IPS-18a (cell line): ENCODE results near the gene CHRNA7.
"Not testable (repeated sequence)": the region's sequence is repeated elsewhere in the genome, so short reads cannot be mapped to it uniquely, and the experiment has no call there.

Experiments used
- H3K27ac ChIP-seq: one replicate; pipeline ENCODE4 v1.5.1; 2013; ENCODE audit warnings: low read length
- H3K27me3 ChIP-seq: one replicate; pipeline ENCODE4 v1.6.1; 2013; ENCODE audit warnings: mild to moderate bottlenecking, low read length; ENCODE audit not compliant: control insufficient read depth, insufficient read depth
- H3K36me3 ChIP-seq: one replicate; pipeline ENCODE4 v1.6.1; 2013; ENCODE audit warnings: low read depth, low read length; ENCODE audit not compliant: control insufficient read depth
- H3K4me1 ChIP-seq: one replicate; pipeline ENCODE4 v1.6.1; 2013; ENCODE audit warnings: low read depth, low read length; ENCODE audit not compliant: control insufficient read depth
- H3K4me3 ChIP-seq: one replicate; pipeline ENCODE4 v1.5.1; 2013; ENCODE audit warnings: low read length
- H3K9ac ChIP-seq: one replicate; pipeline ENCODE4 v1.6.1; 2013; ENCODE audit warnings: mild to moderate bottlenecking, low read length, moderate library complexity
- H3K9me3 ChIP-seq: one replicate; pipeline ENCODE4 v1.6.1; 2013; ENCODE audit warnings: low read depth, low read length; ENCODE audit not compliant: control insufficient read depth

Gene CHRNA7

DNA sequence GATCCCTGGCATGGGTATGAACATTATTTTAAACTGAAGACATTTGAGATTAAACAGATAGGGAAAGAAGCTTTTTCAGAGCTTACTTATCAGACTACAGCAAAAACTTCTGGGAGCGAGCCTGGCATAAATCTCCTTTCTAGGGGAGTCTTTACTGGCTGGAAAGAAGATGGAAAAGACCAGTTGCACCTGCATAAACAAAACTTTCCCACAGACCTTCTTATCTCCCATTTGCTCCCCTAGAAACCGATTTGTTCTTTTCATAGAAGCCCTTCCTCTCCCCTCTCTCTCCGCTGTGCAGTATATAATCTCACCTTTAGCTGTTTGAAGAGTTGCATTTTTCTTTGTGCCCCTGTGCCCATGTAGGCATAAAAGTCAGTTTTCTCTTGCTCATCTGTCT lies 93.2 kb downstream of the CHRNA7 start:
- H3K4me3 ChIP-seq: no peak overlapping the region
- H3K9ac ChIP-seq: no peak overlapping the region
- H3K4me1 ChIP-seq: no peaks in the 10 kb centered on the region
- no peaks in the 10 kb centered on the region for H3K27me3 ChIP-seq
- H3K9me3 ChIP-seq: no peaks in the 10 kb centered on the region
- H3K27ac ChIP-seq: no peak overlapping the region
- no peaks in the 10 kb centered on the region for H3K36me3 ChIP-seq

DNA sequence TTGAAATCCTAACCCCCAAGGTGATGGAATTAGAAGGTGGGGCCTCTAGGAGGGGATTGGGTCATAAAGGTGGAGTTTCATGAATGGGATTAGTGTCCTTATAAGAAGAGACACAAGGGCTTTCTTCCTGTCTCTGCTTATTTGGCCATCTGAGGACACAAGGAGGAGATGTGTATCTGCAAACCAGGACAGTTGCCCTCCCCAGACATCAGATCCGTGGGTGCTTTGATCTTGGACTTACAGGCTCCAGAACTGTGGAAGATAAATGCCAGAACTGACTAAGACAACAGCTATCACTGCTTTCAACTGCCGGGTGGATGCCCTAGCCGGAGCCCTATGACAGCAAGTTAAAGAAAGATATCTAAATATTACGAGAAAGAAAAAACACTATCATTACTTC lies 94.4 kb downstream of the CHRNA7 start:
- Histone ChIP-seq H3K27ac (no peak overlapping the region), H3K9ac (no peak overlapping the region), H3K4me1 (no peaks in the 10 kb centered on the region), H3K27me3 (no peaks in the 10 kb centered on the region), H3K9me3 (no peaks in the 10 kb centered on the region), H3K4me3 (no peak overlapping the region), H3K36me3 (no peaks in the 10 kb centered on the region)

DNA sequence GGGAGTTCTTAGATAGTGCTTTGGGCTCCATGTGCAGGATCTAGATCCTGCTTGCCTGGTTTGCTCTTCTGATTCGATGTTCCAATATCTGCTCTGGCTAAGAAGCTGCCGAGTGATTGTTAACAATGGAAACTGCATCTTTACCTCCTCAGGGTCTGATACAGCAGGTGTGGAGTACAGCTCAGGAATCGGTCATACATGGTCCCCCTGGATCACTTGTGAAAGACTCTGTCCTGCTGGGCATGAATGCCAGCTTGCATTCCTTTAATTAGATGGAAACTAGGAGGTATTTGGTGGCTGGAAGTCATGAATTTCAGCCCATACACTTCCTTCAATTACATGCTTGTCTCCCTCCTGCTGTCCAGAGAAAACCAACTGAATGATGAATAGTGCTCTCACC lies 95.3 kb downstream of the CHRNA7 start:
- no peak overlapping the region for H3K9ac ChIP-seq
- no peaks in the 10 kb centered on the region for H3K4me1 ChIP-seq
- H3K27ac ChIP-seq: no peak overlapping the region
- H3K9me3 ChIP-seq: no peaks in the 10 kb centered on the region
- no peak overlapping the region for H3K4me3 ChIP-seq
- H3K27me3 ChIP-seq: no peaks in the 10 kb centered on the region
- H3K36me3 ChIP-seq: no peaks in the 10 kb centered on the region

DNA sequence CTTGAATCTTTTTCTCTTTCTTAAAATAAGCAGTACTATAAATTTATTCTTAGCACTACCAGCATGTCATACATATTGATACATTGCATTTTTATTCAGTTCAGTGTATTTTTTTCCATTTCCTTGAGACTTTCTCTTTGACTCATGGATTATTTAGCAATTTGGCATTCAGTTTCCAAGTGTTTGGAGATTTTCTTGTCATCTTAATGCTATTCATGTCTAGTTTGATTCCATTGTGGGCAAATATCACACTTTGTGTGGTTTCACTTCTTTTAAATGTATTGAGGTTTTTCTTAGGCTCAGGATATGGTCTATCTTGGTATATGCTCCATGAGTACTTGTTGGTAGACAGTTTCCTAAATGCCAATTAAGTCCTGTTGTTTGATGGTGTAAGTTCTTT lies 99.5 kb downstream of the CHRNA7 start:
- no peak overlapping the region for H3K27ac ChIP-seq
- H3K4me1 ChIP-seq: no peaks in the 10 kb centered on the region
- no peaks in the 10 kb centered on the region for H3K36me3 ChIP-seq
- H3K9me3 ChIP-seq: no peaks in the 10 kb centered on the region
- H3K9ac ChIP-seq: no peak overlapping the region
- H3K4me3 ChIP-seq: no peak overlapping the region
- H3K27me3 ChIP-seq: no peaks in the 10 kb centered on the region

DNA sequence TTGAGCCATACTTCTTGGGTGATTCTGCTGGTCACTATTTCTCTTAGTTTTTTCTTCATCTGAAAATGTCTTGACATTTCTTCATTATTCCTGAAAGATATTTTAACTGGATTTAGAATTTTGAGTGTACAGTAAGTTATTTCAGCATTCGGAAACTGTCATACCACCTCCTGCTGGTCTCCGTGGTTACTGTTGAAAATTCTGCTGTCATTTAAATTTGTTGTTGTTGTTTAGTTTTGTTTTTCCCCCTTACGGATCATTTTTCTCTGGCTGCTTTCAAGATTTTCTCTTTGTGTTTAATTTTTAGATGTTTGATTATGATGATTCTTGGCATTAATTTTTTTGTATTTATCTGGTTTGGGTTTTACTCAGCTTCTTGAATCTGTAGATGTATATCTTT lies 100.5 kb downstream of the CHRNA7 start:
- no peak overlapping the region for H3K4me3 ChIP-seq
- no peaks in the 10 kb centered on the region for H3K27me3 ChIP-seq
- no peaks in the 10 kb centered on the region for H3K4me1 ChIP-seq
- H3K9me3 ChIP-seq: no peaks in the 10 kb centered on the region
- H3K27ac ChIP-seq: no peak overlapping the region
- no peaks in the 10 kb centered on the region for H3K36me3 ChIP-seq
- H3K9ac ChIP-seq: no peak overlapping the region

DNA sequence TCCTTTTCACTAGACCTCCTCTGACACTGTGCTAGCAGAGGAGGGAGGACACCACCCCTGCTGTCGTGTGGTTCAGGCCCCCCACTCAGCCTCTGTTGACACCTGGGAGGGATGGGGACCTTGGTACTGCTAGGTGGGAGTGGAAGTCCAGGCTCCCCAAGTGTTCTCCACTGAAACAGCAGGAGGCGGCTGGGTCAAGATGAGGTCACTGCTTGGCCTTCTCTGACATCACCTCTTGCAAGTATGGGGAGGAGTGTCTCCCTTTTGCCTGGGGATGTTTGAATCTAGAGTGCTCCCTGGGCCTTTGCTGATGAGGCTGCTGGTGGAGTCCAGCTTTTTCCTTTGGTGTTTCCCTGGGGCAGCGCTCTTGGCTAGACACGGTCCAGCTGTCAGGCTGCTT lies 101.5 kb downstream of the CHRNA7 start:
- no peaks in the 10 kb centered on the region for H3K27me3 ChIP-seq
- H3K36me3 ChIP-seq: no peaks in the 10 kb centered on the region
- no peak overlapping the region for H3K9ac ChIP-seq
- H3K4me1 ChIP-seq: no peaks in the 10 kb centered on the region
- no peak overlapping the region for H3K27ac ChIP-seq
- no peak overlapping the region for H3K4me3 ChIP-seq
- H3K9me3 ChIP-seq: no peaks in the 10 kb centered on the region

DNA sequence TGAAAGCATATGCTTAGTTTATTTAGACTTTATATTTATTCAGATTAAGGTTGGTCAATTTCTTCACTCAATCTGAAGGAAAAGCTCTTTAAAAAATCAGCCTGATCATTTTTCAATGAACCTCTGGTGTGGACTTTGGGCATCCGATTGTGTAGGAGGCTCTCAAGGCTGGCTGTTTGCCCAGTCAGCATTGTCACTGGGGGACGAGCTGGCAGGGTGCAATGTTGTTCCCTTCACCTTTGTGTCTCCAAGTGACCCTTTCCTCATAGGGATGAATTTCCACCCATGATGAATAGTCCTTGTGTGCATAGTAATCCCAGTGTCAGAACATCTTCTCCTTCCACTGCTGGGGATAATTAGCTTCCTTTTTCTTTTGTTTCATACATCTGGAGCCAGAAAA lies 102.5 kb downstream of the CHRNA7 start:
- Histone ChIP-seq H3K9me3 (no peaks in the 10 kb centered on the region), H3K27me3 (no peaks in the 10 kb centered on the region), H3K4me1 (no peaks in the 10 kb centered on the region), H3K36me3 (no peaks in the 10 kb centered on the region), H3K4me3 (no peak overlapping the region), H3K9ac (no peak overlapping the region), H3K27ac (no peak overlapping the region)

DNA sequence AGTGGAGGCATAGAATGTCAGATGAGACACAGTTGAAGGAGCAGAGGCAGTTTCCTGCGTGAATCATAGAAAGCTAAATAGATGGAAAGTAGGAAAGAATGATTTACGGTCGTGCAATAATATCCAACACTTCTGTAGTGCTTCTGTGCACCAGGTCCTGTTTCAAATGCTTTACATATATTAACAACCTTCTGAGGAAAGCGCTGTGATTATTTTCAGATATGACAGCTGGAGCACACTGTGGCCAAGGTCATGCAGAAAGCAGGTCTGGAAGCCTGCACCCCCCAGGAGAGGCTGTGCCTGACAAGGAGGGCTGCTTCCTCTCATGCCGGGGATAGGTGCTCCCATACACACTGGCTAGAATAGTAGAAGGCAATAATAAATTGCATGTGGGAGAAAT lies 104.5 kb downstream of the CHRNA7 start:
- no peak overlapping the region for H3K9ac ChIP-seq
- no peak overlapping the region for H3K27ac ChIP-seq
- H3K36me3 ChIP-seq: no peaks in the 10 kb centered on the region
- H3K4me1 ChIP-seq: no peaks in the 10 kb centered on the region
- H3K9me3 ChIP-seq: no peaks in the 10 kb centered on the region
- no peak overlapping the region for H3K4me3 ChIP-seq
- no peaks in the 10 kb centered on the region for H3K27me3 ChIP-seq

DNA sequence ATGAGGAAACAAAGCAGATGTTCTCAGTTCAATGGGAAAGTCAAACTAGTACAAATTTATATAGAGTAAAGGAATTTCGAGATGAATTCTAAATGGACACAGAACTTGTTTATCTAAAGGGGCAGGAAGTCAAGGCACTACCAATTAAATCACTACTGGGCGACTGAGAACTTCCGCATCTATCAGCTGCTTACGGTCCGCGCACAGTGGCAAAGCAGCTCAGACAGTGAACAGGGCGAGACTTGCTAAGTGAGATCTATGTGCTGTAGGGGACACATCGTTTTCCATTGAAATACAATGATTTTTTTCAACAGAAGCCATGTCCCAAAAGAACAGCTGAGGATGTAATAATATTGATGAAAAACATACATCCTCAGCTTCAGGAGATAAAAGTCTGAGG lies 105.0 kb downstream of the CHRNA7 start:
- Histone ChIP-seq H3K36me3 (no peaks in the 10 kb centered on the region), H3K27me3 (no peaks in the 10 kb centered on the region), H3K9ac (no peak overlapping the region), H3K4me1 (no peaks in the 10 kb centered on the region), H3K9me3 (no peaks in the 10 kb centered on the region), H3K27ac (no peak overlapping the region), H3K4me3 (no peak overlapping the region)

DNA sequence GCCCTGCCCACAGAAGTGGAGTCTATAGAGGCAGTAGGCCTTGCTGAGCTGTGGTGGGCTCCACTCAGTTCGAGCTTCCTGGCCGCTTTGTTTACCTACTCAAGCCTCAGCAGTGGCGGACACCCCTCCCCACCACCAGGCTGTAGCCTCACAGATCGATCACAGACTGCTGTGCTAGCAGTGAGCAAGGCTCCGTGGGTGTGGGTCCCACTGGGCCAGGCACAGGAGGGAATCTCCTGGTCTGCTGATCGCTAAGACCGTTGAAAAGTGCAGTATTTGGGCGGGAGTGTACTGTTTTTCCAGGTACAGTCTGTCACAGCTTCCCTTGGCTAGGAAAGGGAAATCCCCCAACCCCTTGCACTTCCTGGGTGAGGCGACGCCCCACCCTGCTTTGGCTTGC lies 115.2 kb downstream of the CHRNA7 start:
- H3K27ac ChIP-seq, H3K9me3 ChIP-seq, H3K4me1 ChIP-seq, H3K36me3 ChIP-seq, H3K27me3 ChIP-seq, H3K4me3 ChIP-seq, H3K9ac ChIP-seq: not testable (repeated sequence)

DNA sequence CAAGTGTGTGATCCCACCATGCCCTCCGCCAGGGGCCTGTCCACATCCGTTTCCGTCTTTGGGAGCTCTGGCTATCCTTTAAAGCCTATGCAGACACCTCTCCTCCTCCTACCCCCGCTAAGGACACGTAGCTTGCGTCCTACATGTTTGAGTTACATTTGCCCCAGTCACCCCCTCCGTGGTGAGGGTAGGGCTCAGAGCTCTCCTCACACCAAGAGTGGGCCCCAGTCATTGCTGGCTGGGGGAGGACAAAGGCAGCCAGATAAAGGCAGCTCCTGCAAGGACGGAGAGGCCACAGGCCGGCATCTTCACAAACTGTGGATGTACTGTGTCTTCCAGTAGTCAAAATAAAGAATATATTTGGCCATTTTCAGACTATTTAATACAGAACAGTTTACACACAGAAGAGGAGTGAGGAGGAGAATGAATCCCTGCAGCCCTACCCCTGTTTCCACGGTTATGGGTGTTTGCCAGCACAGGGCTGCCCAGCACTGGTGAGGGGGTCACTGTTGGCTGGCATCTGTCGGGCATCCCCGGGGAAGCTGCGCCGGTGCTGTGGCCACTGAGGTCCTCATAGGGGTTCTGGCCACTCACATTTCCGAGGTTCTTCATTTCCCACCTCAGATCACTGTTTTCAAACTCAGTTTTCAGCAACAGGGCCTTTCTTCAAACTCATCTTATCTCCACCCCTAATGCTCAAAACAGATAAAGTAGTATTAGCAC lies 118.7 kb downstream of the CHRNA7 start:
- Histone ChIP-seq H3K4me3 (no peak overlapping the region), H3K9me3 (no peaks in the 10 kb centered on the region), H3K27me3 (no peaks in the 10 kb centered on the region), H3K27ac (no peak overlapping the region), H3K4me1 (peaks cover 6% of the 10 kb centered on the region), H3K36me3 (no peaks in the 10 kb centered on the region), H3K9ac (no peak overlapping the region)

DNA sequence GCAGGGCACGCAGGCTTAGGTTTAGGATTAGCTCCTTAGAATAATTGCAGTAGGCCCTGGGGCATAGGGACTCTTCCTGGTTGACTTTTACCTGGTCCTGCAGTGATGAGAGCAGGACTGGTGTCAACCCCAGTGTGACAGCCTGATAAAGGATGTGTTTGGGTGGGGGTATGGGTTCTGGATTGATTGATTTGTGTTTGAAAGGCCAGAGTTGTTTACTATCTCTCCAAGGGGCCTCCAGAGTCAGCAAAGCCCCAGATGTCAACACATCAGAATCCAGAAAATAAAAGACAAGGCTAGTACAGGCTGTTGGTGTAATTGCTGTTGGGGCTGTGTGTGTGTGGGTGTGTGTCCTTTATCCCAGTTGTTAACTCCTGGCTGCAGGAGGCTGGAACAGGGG lies 122.3 kb downstream of the CHRNA7 start:
- Histone ChIP-seq H3K27ac (no peak overlapping the region), H3K9me3 (no peaks in the 10 kb centered on the region), H3K27me3 (no peaks in the 10 kb centered on the region), H3K4me3 (no peak overlapping the region), H3K9ac (no peak overlapping the region), H3K4me1 (peaks cover 6% of the 10 kb centered on the region), H3K36me3 (no peaks in the 10 kb centered on the region)
